ENCODE results near the gene PTGES3.
A peak's percentile ranks its signal among the peaks of the same experiment; 100 is the strongest.
"Not testable (repeated sequence)": the region's sequence is repeated elsewhere in the genome, so short reads cannot be mapped to it uniquely, and the experiment has no call there.

Gene PTGES3

DNA sequence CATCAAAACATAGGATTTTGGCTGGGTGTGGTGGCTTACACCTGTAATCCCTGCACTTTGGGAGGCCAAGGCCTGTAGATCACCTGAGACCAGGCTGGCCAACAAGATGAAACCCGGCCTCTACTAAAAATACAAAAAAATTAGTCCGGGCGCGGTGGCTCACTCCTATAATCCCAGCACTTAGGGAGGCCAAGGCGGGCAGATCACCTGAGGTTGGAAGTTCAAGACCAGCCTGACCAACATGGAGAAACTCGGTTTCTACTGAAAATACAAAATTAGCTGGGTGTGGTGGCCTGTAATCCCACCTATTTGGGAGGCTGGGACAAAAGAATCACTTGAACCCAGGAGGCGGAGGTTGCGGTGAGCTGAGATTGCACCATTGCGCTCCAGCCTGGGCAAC is 40.1 kb downstream of the PTGES3 start:
- FAIRE-seq: not testable (repeated sequence)

DNA sequence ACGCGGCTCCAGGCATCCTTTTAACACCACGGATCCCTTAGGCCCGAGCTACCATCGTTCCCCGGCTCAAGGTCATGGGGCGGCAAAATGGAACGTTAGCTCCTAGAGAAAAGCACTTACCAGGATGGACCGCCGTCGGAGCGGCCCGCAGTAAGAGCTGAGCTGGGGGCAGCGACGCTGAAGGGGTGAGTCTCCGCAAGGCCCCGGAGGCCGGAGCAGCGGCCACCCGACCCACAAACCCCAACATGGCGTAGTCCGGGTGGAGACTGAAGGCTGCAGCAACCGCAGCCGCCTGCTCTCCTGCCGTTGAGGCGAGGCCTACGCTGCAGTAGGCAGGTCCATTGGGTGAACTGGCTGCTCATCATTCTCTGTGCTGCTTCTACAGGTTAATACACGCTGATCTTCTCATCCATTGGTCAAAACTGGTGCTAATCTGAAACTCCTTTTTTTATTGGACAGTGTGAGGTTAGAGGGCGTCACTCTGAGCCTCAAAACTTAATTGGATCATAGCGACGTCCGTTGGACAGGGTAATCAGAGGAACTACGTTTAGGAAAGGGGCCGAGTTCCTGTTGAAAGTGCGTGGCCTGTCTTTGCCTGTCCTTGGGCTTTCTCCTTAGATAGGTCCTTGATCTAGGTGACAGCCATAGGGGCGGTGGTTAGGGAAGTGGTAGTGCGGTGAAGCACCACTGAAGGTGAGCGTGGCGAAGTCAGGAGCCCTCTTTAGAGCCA is 42.2 kb downstream of the PTGES3 start, which contains the start of gene ATP5F1B:
Gene ATP5F1B, minus strand, starts transcription at position 268 of the 730 bp plus-strand sequence. Its CDS starts 21 bp downstream, at position 247.
- FAIRE-seq: peak; percentile 99

DNA sequence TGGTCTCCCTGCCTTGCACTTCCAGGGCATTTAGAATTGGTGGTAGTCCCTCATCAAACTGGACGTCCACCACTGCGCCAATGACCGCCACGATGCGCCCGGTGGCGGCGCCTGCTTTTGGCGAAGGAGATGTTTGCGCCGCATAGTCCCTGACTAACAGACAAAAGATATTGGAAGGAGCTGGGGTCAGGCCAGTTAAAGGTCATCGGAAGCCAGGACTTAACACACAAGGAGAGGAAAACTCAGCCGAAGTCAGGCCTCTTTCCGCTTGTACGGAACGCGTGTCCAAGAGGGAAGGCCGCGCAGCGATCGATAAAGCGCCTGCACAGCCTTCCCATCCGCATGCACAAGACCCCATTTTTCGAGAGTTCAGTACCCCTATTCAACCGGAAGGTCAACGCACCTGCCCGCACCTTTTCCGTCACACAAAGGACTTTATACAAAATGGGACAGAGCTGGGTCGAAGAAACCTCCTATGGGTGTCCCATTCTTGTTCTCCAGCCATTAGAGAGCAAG is 42.8 kb downstream of the PTGES3 start:
- FAIRE-seq: no peak

DNA sequence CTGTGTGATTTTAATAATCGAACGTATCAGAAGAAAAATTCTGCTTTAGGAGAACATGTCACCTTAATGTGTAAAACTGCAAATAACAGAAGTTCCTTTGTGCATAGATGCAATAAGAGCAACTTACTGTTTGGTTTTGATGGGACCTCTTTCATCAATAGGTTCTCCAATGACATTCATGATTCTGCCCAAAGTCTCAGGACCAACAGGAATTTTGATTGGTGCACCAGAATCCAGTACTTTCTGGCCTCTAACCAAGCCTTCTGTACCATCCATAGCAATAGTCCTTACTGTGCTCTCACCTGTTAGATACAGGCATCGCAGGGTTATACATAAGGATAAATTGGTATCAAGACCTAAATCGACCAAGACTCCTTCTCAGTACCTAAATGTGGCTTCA is 43.4 kb downstream of the PTGES3 start:
- no peak for FAIRE-seq

DNA sequence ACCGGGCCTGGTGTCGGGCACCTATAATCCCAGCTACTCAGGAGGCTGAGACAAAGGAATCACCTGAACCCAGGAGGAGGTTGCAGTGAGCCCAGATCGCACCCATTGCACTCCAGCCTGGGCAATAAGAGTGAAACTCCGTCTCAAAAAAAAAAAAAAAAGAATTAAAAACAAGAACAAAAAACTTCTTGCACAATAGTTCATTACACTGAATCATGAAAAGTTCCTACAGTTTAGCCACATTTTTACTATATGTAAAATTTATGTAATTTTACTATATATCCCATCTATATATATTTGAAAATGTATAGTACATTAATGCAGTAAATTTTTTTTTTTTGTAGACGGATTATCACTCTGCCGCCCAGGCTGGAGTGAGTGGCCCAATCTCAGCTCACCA is 46.9 kb downstream of the PTGES3 start:
- no peak for FAIRE-seq

DNA sequence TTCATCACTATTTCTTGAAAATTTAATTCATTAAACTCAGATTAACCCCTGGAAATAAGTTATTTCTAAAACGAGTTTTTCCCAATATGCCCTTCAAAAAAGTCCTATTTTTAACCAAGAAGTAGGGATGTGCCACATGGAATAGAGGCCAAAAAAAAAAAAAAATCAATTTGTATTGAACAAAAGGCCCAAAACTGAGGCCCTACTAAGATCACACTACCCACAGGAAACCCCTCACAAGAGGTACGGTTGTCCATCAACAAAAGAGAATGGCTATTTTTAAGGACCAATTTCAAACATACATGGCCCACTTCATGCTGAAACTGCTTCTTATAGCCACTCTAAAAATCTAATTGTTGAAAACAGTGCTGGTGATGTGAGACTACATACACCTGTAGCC is 50.5 kb downstream of the PTGES3 start:
- FAIRE-seq: no peak

DNA sequence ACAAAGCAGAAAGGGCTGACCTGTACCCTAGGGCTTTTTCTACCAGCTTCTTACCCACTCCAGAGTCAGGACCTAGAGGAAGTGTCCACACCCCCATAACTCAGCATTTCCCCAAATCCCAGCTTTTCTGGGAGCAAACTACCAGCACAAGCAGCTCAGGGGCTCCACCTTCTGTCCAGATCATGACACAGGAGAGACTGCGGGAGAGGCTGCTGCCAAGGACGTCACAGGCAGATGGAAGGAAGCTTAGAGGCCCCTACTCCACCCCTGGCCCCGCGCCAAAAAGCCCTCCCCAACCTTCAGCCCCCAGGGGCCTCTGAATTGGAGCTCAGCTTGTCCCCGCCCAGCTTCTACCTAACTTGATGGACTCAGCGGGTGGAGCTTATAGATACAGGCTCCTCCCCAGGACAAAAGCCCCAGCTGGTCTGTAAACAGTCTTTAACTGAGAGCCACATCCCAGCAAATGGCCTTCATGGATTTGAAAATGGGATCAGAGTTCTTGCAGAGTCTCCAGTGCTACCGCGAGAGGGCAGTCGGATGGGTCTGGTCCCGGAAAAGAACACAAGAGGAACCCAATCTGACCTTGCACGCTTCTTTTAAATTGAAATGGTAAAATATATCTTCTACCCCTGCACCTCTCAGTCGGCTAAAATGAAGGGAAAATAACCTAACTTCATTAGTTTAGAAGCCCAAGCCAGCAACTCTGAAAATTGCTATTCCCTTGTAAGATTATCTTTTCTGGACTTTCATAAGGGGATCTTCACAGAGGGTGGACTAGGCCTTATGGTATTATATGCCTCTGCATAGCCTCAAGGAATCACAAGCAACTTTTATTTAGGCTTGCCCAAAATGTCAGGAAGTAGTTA is 51.2 kb downstream of the PTGES3 start:
- peak; percentile 93 for FAIRE-seq

DNA sequence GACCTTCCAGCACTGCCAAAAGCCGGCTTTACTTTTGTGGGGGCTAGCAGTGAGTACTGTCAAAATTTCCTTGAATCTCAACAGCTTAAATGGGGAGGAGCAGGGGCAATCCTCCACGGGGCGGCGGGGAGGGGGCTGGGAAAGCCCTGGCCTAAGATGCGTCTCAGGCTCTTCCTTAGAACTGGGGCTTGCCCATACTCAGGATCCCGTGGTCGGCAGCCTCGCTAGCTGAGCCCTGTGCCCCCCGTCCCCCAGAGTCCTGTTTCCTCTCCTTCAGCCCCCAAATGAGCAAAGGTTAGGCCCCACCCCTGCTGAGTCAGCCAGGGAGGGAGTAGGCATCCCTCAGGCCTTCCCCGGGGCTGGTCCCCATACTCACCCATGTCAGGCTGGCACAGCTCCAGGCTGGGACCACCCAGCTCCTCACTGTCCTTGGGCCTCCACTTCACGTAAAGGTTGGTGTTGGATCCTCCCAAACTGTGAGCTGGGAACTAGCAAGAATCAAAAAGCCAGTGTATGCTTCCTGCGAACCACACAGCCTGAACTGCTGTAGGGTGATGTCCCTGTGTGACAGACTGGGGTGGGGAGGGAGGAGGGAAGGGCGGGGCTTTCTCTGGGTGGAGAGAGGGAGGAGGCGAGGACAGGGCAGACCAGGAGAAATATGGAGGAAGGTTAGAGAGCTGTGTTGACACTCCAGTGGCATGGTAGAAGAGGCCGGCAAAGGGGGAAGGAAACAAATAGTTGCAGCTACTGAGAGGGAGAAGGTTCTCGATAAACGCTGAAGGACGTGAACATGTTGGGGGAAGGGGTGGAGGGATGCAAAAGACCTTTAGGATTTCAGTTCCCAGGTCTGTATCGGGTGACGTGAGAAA is 52.0 kb downstream of the PTGES3 start:
- FAIRE-seq: no peak

DNA sequence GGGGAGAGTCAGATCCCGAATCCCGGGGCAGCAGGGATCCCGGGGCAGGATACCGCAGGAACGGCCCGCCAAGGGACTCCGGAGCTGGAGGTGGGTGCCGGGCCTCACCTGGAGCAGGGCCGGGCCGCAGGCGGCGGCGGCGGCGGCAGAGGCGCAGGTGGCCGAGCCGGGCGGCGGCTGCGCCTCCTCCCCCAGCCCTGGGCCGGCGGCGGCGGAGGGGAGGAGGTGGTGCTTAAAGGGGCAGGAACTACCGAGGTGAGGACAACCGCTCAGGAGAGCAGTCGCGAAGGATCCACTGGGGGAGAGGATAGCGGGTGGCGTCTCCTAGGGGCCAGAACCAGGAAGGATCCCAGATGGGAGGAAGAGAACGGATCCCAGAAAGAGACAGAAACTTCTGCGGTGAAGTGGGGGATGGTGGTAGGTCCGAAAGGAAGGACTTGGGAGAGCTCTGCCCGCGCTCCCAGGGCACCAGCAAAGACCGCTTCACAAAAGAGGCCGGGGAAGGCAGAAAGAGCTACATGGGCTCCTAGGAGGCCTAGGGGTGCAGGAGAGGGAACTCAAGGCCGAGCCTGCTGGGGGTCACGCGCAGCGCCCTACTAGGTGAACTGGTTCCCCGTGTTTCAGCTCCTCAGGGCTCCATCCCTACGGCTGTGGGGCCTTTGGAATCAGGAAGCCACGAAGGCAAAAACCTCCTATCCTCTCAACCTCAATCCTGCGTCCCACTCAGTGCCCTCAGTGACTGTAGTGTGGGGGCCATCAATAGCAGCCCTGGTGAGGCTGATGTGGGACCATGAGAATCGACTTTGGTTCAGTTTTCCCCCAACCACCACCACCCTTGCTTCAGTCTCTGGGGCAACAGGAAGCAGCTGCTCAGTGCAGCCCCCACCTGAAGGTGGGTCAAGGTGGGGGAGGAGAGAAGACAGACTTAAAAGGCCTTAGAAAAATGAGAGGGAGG is 53.0 kb downstream of the PTGES3 start:
- no peak for FAIRE-seq

DNA sequence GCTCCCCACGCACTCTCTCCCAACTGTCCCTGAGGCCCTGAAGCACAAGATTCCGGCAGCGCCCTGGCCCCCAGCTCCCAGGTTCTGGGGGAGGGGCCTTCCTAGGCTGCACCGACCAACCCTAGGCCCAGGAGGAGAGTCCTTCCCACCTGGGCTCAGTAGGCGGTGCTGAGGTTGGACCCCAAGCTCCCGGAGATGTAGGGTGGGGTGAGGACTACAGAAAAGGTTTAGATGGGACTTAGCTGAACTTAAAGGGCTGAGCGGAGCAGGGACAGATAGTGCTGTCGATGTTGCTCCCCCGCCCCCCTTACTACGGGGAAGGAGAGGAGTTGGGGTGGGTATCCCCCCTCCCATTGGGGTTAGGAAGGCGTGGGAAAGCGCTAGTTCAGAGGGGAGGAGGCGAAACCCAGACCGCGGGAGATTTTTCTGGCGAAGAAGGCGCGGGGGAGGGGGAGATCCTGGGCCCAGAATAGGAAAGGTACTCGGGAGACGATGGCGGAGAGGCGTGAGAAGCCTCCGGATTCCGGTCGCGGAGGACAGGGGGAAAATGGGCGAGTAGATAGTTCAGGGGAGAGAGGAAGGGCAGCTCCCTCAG is 53.7 kb downstream of the PTGES3 start:
- FAIRE-seq: no peak

DNA sequence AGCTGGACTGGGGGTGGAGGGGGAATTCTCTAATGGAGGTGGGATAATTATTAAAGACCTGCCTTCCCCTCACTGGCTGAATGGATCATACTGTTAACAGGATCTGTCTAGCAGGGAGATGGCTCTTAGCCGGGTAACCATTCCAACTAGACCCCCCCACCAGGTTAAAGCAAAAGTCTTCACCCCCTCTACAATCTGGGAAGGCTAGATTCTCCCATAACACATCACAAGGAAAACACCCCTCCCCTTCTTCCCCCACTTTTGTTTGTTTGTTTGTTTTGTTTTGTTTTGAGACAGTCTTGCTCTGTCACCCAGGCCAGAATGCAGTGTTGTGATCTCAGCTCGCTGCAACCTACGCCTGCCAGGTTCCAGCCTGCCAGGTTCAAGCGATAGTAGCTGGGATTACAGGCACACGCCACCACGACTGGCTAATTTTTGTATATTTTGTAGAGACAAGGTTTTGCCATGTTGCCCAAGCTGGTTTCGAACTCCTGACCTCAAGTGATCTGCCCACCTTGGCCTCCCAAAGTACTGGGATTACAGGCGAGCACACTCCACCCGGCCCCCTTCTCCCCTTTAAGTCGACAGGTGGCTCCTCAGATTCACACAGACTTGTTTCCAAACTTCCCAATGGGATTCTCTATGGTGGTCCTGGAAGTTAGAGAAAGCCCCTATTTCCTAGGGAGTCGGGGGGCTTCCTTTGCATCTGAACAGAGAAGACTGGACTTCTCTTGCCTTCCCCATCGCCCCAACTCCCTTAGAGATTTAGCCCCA is 54.4 kb downstream of the PTGES3 start:
- FAIRE-seq: no peak

DNA sequence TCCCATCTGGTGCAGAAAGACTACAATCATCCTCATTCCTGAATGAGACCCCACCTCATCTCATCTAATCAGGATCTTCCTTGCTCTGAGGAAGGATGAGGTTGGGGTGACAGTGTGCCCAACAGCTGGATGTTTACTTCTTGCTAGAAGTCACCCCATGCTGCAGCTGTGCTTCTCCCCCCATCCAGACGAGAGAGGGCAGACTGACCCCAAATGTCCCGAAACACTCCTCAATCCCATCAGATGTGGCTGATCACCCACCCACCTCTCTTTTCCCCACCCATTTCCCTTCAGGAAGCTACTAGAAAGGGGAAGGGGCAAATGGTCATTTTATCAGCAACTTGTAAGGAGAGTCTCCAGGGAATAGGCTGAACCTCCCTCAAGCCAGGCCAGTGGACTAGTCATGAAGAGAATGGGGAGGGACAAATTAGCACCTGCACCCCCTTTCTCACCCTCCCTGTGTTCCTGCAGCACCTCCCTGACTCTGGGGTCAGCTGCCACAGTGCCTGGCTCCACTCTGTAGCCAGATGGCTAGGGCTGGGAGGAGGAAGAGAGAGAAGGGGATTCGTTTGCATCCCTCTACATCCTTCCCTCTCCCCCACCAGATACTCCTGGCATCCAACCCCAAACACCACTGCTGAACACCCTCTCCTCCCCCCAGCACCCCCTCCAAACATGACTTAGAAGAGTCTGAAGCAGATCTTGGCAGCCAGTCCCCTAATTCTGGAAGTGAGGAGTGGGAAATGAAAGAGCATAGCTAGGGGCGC is 55.2 kb downstream of the PTGES3 start:
- FAIRE-seq: no peak

DNA sequence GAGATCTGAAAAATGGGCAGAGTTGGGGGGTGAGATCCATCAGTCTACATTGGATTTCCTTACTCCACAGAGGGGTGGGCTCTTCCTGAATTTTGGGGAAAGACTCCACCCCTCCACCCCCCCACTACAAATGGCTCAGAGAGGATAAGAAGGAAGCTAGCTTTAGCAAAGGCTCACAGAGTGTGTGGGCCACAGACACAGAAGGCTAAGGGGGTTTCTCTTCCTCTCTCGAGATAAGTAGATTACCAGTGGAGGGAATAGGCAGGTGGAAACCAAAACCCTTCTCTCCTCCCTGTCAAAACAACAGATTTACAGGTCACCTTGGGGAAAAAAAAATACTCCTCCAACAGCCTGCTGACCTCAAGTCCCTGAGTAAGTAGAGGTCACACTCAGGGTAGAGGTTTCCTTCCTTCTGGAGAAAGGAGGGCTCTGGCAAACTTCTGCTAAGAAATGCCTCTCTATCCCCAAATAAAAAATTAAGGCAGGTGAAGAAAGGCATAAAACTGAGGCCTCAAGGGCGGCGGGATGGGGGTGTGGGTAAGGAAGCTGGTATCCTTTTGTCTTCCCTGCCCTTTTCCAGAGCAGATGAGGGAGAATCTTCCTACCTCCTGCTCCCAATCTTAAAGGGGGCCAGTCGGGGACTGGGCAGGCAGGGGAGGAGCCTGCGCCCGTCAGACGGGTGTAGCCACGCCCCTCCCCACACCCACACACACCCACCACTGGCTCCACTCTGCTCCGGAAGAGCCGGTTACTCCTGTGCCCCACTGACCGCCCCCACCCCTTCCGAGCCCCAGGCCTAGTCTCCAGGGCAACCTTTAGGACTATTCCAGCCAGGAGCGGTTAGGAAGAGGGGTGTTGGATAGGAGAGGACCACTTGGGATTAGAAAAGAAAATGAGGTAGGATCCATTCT is 56.0 kb downstream of the PTGES3 start:
- no peak for FAIRE-seq

DNA sequence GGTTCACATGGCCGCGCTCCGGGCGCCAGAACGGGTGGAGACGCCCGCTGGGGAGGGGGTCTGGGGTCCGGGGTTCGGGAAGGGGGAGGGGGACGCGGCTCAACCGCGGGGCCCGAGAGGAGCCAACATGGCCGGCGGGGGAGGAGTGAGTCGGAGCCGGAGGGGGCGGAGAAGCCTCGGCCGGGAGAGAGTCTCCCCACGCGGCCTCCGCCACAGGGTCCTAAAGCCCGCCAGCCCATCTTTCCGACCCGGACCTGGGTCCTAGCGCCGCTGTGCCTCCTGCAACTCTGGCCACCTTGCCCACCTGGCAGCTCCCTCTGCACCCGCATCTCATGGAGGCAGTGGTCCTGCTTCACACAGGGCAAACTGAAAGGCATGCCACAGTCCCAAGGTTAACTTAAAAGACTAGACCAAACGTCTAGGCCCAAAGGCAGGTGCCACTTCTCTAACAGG is 57.9 kb downstream of the PTGES3 start, which contains the start of gene BAZ2A:
Gene BAZ2A, minus strand, starts transcription at position 147 of the 453 bp plus-strand sequence. CDS start 12,796 bp downstream, outside the sequence.
- FAIRE-seq: no peak

DNA sequence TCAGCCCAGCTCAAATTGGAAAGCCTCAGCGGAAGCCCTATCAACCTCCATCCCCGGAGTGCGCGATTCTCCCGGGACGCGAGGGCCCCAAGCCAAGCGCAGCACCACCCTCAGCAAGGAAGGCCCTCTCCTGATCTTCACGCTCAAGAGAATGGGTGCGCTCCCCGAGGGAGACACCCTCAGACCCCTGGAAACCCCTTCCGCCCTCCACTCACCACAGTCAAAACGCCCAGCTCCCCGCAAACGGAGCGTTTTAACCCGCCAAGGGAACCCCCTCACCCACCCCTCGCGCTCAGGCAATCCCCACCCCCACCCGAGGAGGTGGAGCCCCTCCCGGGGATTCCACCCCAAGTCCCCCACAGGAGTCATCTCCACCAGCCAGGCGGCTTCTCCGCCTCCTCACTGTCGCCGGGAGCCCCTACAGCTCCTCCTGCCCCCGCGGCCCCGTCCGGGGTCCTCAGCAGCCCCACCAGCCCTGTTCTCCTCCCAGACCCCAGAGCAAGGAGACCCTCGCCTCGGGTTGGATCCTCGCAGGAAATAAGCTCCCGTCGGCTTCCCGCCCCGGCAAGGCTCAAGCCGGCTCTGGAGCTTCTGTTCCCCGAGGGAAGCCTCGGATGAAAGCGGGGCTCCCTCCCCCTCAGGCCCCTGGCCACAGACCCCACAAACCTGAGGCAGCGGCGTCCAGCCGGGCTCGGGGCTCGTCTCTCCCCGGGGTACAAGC is 58.5 kb downstream of the PTGES3 start:
- no peak for FAIRE-seq

DNA sequence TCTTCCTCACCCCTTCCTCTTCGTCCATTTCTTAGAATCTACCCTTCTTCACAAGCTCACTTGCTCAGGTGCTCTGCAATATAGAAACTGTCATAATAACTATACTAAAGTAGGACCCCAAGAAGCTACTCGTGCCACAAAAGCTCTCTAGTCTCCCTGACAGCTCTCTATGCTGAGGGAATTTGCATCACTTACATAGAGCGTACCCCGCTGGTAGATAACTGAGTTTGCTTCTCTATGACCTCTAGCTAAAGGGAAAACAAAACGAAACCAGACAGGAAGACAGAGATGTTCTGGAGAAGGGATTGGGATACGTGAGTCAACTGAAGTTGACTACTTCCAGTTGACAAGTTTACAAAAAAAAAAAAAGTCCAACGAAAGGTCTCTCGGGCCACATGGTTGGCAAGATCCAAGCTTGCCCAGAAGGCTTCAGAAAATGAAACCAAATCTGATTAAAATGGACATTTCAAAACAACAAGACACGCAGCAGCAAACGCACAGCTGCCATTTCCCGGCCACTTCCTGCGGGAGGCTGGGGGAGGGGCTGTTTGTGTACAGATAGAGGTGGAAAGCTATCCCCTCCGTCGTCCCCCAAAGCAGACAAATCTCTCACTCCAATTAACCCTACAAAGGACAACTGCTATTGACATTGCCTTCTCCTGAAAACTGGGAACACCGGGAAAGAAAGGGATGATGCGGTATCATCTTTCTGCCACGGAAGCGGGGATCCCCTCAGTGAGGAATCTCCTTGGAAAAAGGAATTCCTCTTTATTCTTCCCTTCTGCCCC is 59.2 kb downstream of the PTGES3 start:
- FAIRE-seq: no peak

DNA sequence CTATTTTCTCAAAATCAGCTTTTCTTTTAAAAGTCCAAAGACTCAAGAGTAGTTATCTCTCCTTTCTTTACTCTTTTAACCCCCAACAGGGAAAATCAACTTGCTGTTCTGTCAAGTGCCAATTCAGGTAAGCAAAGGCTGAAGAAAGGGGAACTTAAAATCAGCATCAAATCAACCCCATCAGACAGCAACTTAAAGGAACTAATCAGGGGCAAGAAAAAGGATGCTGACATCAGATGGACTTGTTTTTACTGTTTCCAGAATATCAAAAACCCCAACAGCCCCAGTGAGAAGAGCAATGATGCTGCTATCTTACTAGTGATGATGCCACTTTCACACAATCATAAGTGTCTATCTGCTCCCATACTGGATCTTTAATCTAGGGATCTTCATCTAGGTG is 61.4 kb downstream of the PTGES3 start:
- FAIRE-seq: no peak
